Body of pancreas (tissue), 4 donors: ENCODE measurements around the gene P4HA3. TPM values are rescaled to one million over a fixed set of nuclear protein-coding genes. Genes with fewer than 3 reads are reported as not detected.

Source experiments
- ATAC-seq: fragments of 150-250 bp; one replicate; pipeline ENCODE4 v1.9.1; 2016
- DNase-seq, 4 donors: peaks; one replicate each; pipeline ENCODE4 v3.0.0-alpha.2; 2019
- H3K27ac ChIP-seq, 4 donors: fragments of 200-600 bp; sonication (generic); 1 replicate in 3 of 4; 2 replicates in 1 of 4; pipeline versions ENCODE4 v1.5.1 to v1.6.1; 2016 to 2019; ENCODE audit warnings: mild to moderate bottlenecking in 1 of 4, mixed read lengths in 1 of 4, moderate library complexity in 1 of 4
- H3K27me3 ChIP-seq, 2 donors: fragments of 200-600 bp; sonication (generic); one replicate each; pipeline ENCODE4 v1.6.0; 2016; ENCODE audit warnings: mild to moderate bottlenecking in 1 of 2
- H3K36me3 ChIP-seq, 2 donors: fragments of 200-600 bp; sonication (generic); replicated peaks in 1 of 2; 2 replicates each; pipeline ENCODE4 v1.5.1; 2016; ENCODE audit warnings: low read depth in 2 of 2; ENCODE audit not compliant: insufficient read depth in 1 of 2
- H3K4me1 ChIP-seq: fragments of 200-600 bp; sonication (generic); one replicate; pipeline ENCODE4 v1.6.0; 2016
- H3K4me3 ChIP-seq, 2 donors: fragments of 200-600 bp; sonication (generic); 1 replicate in 1 of 2; 2 replicates in 1 of 2; pipeline ENCODE4 v1.5.1; 2016 to 2019
- H3K9me3 ChIP-seq, 3 donors: fragments of 200-600 bp; sonication (generic); 1 replicate in 2 of 3; 2 replicates in 1 of 3; pipeline ENCODE4 v1.5.1; 2016
- CTCF ChIP-seq, 7 experiments: fragments of 450-650 bp in 4 of 7; fragments of 200-600 bp in 3 of 7; sonication (generic) in 3 of 7; IDR thresholded peaks; one replicate each; pipeline ENCODE4 v1.5.1; 2016 to 2019; ENCODE audit warnings: antibody characterized with exemption in 7 of 7
- POLR2A ChIP-seq, 3 donors: fragments of 450-650 bp; IDR thresholded peaks; one replicate each; pipeline ENCODE4 v1.6.1; 2016; ENCODE audit warnings: antibody characterized with exemption in 3 of 3, mild to moderate bottlenecking in 2 of 3
- WGBS, 2 donors: methylation state at CpG; one replicate each; pipeline ENCODE4 v1.1.5; 2017; 5-methylcytosine and 5-hydroxymethylcytosine counted together
- intact Hi-C: fragments of 100-400 bp; cut with DNase I; formaldehyde crosslinking; loops from one replicate; pipeline ENCODE4 v1.15.1; 2023
- total RNA-seq, 2 donors: library from RNA; depleted of rRNA; stranded (reverse); fragments of >200 nt; gene quantifications; one replicate each; pipeline ENCODE4 v1.1.0, GENCODE V29; 2016

Gene P4HA3
- total RNA-seq, 2 donors from 2014 or later, result not detected

- no peak overlapping the region for H3K27ac ChIP-seq
- no peaks in the 10 kb centered on the region for H3K4me1 ChIP-seq
- intact Hi-C loops, result no loop called here
- no peak for DNase-seq
- H3K27me3 ChIP-seq, result no peaks in the 10 kb centered on the region
- H3K36me3 ChIP-seq, result peaks cover 0 to 7% of the 10 kb centered on the region in 2 donors
- H3K9me3 ChIP-seq, result no peaks in the 10 kb centered on the region
- no peak for ATAC-seq
- no peak for TF ChIP-seq CTCF (IDR thresholded peaks at IDR 0.05)
- no peak for TF ChIP-seq POLR2A (IDR thresholded peaks at IDR 0.05)
- no peak overlapping the region for H3K4me3 ChIP-seq
- 89 to 92% methylated on average over 4 of the region's 4 CpGs for WGBS, 2 donors
Measured at GRCh38 chr11:74235121-74235520, 76.3 kb downstream of the P4HA3 start.

DNA sequence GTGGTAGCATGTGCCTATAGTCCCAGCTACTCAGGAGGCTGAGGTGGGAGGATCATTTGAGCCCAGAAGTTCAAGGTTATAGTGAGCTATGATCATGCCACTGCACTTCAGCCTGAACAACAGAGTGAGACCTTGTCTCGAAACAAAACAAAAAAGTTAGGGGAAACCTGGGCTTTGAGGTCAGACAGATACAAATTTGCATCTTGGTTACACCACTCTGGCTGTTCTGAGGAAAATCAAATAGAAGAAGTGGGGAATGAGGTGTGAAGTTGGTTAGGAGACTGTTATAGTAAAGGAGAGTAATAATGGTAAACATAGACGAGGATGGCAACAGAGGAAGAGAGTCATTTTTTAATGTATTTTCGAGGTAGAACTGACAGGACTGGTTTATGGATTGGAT is 77.8 kb downstream of the P4HA3 start:
- Histone ChIP-seq H3K27ac (no peak overlapping the region), H3K4me3 (no peak overlapping the region), H3K27me3 (no peaks in the 10 kb centered on the region), H3K9me3 (no peaks in the 10 kb centered on the region), H3K36me3 (peaks cover 0 to 6% of the 10 kb centered on the region in 2 donors), H3K4me1 (no peaks in the 10 kb centered on the region)
- WGBS, 2 donors, result 87 to 88% methylated on average over 3 of the region's 3 CpGs
- no peak for DNase-seq
- TF ChIP-seq CTCF (IDR thresholded peaks at IDR 0.05), result no peak
- no peak for TF ChIP-seq POLR2A (IDR thresholded peaks at IDR 0.05)
- ATAC-seq, result no peak
- intact Hi-C loops, result no loop called here

DNA sequence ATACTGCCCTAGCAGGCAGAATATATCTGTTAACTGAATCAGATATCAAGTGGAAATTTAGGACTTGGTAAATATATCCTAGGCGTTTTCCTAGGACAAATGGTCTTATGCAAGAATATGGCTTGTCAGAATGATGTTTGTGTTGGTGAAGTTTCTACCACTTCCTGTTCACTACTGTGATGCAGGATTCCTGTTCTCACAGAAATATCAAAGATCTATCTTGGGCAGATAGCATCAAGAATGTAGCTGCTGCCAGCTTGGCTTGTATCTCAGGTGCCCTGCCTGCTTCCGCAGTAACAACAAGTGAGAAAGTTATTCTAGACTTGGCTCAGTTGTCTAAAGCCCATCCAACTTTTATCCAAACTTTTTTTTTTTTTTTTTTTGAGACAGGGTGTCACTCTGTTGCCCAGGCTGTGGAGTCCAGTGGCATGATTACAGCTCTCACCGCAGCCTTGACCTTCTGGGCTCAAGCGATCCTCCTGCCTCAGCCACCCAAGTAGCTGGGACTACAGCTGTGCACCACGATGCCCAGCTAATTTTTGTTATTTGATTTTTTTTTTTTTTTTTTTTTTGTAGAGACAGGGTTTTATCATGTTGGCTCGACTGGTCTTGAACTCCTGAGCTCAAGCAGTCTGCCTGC is 79.0 kb downstream of the P4HA3 start:
- TF ChIP-seq CTCF (IDR thresholded peaks at IDR 0.05) (no peak), POLR2A (IDR thresholded peaks at IDR 0.05) (no peak)
- no peaks in the 10 kb centered on the region for H3K9me3 ChIP-seq
- ATAC-seq (no peak), DNase-seq (no peak)
- no peak overlapping the region for H3K27ac ChIP-seq
- H3K27me3 ChIP-seq, result no peaks in the 10 kb centered on the region
- intact Hi-C loops, result no loop called here
- H3K4me3 ChIP-seq, result no peak overlapping the region
- 77 to 84% methylated on average over 6 of the region's 6 CpGs for WGBS, 2 donors
- peaks cover 0 to 6% of the 10 kb centered on the region in 2 donors for H3K36me3 ChIP-seq
- peaks cover 5% of the 10 kb centered on the region for H3K4me1 ChIP-seq

DNA sequence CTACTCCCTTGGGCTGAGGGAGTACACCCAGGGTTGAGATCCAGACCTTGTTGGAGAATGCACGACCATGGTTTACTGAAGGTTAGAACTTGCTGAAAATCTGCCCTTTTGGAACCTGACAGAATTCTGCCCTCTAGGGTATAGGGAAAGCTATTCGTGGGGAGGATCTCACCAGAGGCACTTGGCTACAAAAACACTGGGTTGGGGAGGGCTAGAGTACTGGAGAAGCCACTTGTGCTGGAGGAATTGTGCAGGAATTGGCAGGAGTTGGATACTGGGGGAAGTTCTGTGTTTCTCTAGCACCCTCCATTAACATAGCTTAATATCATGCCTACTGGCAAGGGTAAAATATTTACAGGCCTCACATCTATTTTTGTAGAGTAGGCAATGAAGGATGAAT is 84.5 kb downstream of the P4HA3 start:
- no peak for ATAC-seq
- Histone ChIP-seq H3K27ac (no peak overlapping the region), H3K9me3 (no peaks in the 10 kb centered on the region), H3K36me3 (peaks cover 0 to 10% of the 10 kb centered on the region in 2 donors), H3K4me3 (no peak overlapping the region), H3K27me3 (no peaks in the 10 kb centered on the region), H3K4me1 (peaks cover 5% of the 10 kb centered on the region)
- intact Hi-C loops, result no loop called here
- 70 to 77% methylated on average over 2 of the region's 2 CpGs for WGBS, 2 donors
- no peak for DNase-seq
- TF ChIP-seq POLR2A (IDR thresholded peaks at IDR 0.05), result no peak

- TF ChIP-seq POLR2A (IDR thresholded peaks at IDR 0.05) (no peak), CTCF (IDR thresholded peaks at IDR 0.05) (no peak)
- H3K27ac ChIP-seq, result no peak overlapping the region
- WGBS, 2 donors, result 96% methylated on average over 4 of the region's 4 CpGs
- H3K9me3 ChIP-seq, result no peaks in the 10 kb centered on the region
- no peak for DNase-seq
- no peaks in the 10 kb centered on the region for H3K27me3 ChIP-seq
- H3K36me3 ChIP-seq, result peaks cover 0 to 4% of the 10 kb centered on the region in 2 donors
- peaks cover 7% of the 10 kb centered on the region for H3K4me1 ChIP-seq
- ATAC-seq, result no peak
- intact Hi-C loops, result no loop called here
- no peak overlapping the region for H3K4me3 ChIP-seq
Measured at GRCh38 chr11:74225565-74225964, 85.9 kb downstream of the P4HA3 start.
